Stimulated activated CD4-positive, alpha-beta T cell treated with anti-CD3 and anti-CD28 coated beads, Interleukin-1b, Interleukin-23, amount 100 ng/mL, for 48 hours (primary cell): Measurements from ENCODE around the gene DAPK2.

Experiments
- DNase-seq: peaks from one replicate; pipeline ENCODE4 v3.0.0-alpha.2; 2020

Gene DAPK2

DNA sequence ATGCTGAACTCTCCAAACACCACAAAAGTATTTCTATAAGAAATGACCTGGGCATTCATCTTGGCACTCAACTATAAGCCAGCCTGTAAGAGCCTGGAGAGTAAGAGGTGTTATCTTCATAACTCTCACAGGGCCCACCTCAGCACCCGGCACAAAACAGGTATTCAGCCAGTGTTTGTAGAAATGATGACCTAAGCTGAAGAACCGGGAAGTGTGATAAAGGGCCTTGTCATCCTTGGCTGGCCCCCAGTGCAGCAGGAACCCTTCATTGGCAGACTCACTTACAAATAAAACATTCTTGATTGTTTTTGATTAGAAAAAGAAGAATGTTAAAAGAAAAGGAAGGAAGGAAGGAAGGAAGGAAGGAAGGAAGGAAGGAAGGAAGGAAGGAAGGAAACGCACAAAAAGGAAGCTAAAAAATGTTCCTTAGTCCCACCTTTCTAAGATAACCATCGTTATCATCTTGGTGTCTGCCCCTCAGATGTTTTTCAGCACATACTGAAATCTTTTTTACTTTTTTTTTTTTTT is 52.1 kb downstream of the DAPK2 start:
- DNase-seq = no peak

DNA sequence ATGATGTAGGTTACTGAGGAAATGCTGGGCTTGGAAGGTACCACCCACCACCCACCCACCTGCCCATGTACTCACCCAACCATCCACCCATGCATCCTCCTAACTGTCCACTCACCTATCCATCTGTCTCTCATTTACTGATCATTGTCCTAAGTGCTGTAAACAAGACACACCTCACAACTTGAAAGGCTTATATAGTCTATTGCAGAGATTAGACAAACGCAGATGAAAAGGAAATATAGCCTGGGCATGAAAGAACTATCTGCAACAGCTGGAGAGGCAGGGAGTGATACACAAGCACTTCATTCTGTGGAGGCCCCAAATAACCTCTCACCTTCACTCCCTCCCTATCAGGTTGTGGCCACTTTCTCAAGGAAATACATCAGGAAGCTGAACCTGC is 54.0 kb downstream of the DAPK2 start:
- no peak for DNase-seq

DNA sequence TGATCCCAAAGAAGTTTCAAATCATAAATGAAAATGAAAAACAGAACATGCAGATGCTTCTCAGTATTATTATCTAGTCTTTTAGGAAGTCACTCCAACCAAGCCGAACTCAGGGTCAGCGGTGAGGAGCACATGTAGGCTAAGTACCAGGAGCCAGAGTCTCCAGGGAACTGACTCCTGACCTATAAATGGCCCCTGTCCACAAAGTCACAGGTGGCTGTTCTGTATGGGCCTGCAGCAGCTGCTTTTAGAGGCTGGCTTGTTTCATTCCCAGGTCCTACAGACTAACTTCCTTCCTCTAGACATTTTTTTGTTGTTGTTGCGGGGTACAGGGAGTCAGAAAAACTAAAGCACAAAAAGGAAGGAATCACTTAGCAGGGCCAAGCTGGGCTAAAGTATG is 54.6 kb downstream of the DAPK2 start:
- no peak for DNase-seq

DNA sequence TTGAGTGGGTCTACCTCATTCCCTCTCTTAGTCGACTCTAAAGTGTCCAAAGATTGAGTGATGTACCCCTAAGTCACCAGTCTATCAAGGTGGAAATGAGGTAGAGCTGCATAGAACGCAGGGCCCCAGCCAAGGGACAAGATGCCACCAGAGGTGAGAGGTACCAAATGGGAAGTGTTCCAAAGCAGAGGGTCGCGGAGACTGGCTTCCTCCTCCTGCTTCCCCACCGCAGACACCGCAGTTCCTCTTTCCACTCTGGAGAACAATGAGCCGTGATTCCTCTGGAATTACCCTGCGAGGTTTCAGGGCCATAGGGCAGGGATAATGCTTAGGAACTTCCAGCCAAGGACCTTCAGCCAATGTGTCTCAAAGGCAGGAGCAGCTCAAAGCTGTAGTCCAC is 55.8 kb downstream of the DAPK2 start:
- no peak for DNase-seq

DNA sequence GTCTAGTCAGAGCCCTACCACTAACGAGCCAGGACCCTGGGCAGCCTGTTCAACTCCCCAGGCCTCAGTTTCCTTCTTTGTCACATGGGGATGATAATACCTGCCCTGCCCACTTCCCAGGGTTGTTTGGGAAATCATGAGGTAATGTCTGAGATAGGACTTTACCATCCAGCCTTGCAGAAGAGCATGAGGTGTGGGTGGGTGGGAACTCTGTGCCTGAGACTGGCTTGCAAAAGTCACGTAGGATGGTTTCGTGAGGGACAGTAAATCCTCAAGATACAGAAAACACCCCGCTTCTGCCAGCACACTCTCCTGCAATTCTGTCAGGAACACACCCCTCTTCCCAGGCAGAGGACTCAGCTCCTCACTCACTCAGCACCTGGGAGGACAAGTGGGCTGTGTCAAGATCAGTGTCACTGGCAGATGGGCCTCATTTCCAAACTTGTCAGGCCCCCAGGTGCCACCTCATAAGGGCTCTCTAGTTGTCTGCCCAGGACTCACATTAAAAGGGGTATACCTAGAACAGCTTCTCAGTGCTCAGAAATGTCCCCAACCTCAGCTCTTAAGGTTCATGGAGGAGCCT is 58.4 kb downstream of the DAPK2 start:
- DNase-seq = no peak

DNA sequence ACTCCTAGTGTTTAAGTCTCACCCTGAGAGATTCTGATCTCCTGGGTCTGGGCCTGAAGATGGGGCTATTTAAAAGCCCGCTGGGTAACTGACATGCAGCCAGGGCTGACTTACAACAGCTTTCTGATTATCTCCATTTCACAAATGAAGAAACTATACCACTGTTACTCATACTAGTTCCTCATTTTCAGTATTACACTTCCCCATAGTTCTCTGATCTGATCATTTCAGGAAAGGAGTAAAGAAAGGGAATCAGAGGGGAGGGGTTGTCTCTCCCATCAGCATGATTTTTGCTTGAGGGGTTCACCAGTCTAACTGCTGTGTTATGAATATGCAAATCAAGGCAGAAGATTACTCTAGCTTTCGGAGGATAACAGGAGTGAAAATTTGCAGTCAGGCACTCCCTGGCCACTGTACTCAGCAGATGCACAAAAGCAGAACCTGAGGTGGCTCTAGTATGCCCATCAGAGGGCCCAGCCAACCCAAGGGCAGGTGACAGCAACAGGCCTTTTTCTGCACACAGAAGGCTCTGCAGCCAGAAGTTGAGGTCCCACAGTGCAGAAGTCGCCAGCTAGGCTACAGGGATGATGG is 59.4 kb downstream of the DAPK2 start:
- DNase-seq = no peak

DNA sequence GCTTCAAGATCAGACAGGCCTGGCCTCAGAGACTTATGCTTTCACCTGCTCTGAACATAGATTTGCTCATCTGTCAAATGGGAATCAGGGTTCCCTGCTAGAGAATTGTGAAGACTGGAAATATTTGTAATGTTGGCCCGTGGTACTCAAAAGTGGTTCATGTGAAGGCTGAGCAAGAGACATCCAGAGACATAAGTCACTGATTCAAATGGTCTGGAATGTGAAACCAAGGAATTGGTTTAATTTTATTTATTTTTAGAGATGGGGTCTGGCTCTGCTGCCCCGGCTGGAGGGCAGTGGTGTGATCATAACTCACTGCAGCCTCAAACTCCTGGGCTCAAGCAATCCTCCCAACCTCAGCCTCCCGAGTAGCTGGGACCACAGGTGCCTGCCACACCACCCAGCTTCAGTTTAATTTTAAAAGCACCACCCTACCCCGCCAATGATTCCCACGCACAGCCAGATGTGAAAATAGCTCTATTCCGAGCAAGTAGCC is 60.1 kb downstream of the DAPK2 start:
- no peak for DNase-seq

DNA sequence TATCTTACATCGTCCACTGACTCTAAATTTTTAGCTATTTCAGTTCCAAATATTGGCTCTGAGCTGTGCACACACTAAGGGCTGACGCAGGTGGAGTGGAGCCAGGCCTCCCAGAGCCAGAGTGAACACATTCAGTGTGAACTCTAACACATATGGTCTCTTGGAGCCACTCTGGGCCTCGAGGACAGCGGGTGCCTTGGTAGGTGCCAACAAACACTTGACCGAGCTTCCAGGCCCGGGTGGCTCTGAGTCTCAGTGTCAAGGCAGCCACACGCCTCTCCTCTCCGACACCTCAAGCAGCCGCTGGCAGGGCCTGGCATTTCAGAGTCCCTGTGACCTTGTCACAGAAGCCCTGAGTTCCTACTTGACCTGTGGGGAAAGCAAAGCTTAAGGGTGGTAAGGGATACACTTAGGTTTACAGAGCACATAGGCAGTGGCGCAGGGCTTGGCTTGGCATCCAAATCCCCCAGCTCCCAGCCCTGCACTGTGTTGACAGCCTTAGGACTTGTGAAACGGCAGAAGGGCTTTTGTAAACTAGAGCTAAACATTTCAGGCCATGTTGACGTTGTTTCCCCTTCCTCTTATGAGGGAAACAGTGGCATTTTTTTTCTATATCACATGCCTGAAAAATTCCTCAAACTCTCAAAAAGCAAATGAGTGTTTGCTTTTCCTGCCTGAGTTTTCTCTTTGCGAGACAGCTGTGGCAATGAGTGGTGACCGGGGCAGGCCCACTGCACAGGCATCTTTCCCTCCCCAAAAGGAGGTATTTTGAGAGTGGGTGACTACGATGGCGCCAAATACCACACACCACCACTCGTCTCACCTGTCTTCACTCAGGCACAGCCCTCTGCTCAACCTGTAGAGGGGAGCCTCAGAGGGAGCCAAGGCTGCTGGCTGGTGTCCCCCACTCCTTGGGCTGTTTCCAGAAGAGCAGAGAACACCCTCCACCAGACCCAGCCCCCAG is 60.8 kb downstream of the DAPK2 start:
- DNase-seq = no peak

DNA sequence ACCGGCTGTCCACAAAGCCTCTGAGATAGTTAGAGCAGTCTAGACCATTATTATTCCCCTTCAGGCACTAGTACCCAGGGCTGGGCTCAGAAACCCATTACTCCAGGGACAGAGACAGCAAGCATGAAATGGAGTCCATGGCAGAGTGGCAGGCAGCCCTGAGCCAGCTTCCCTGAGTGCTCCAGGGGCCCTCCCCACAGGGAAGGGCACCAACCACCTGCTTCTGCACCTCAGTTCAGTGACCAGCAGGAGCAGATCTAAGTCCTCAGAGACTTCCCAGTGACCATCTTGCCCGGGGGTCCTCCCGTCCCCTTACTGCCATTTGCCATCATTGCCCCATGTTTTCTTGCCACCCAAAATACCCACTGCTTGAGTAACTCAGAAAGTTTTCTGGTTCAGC is 62.0 kb downstream of the DAPK2 start:
- no peak for DNase-seq

DNA sequence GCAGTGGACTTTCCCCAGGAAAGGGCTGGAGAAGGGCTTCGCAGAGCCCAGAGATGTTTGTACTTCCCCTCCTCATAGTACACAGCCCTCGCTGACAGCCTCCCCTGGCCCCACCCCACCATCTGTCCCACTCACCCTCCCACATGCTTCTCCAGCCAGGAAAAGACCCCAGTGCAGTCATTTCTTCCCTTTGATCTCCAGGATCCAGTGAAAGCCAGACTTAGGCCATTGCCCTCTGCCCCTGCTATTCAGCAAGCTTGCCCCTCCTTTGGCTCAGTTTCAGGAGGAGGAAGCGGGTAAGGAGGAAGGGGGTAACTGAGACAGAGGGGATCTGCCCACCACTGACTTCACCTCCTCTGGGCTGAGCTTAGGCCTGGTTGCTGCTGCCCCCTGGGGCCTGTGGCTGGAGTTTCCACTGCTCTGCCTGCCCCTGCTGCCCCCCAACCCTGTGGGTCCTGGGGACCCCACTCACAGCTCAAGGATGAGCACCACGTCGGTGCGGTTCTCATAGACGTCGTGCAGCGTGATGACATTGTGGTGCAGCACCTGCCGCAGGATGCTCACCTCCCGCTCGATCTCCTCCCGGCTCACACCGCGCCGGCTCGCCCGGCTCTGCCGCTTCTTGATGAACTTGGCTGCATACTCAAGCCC is 63.1 kb downstream of the DAPK2 start:
- no peak for DNase-seq

DNA sequence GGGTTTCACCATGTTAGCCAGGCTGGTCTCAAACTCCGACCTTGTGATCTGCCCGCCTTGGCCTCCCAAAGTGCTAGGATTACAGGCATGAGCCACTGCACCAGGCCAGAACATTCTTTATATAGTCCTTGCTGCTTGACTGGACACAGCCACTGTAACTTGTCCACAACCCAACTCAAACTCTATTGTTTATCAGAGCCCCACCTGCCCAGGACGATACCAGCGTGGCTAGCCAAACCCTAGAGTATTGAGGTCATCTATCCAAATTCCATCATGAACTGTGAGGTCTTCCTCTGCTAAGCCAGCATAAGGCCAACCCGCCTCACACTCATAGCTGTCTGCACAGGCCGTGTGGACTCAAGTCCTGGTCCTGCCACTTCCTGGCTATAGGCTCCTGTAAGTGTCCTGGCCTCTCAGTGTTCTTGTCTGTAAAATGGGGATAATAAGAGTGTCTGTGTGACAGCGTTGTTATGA is 63.9 kb downstream of the DAPK2 start:
- DNase-seq = no peak

DNA sequence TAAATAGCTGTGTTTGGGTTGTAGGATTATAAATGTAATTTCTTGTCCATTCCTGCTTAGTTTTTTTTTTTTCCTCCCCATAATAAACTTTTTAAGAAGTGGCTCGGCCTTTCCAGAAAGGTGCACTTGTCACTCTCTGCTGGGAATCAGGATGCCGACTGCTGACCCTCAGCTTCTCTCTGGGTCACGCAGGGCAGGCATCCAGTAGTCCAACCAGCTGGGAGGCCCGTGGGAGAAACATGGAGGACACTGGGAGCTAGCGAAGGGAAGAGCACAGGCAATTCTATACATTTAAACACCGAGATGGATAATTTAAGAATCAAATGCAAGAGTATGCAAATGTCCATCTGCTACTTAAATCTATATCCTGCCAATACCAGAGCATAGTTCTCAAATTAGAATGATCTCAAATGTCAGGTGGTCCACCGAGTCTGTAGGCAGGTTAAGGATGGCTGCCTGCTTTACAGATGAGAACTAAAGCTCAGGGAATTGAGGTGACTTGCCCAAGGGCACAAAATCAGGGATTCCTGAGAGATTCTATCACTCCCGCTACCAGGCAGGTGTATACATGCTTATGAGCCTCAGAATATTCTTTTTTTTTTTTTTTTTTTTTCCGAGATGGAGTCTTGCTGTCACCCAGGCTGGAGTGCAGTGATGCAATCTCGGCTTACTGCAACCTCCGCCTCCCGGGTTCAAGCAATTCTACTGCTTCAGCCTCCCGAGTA is 64.5 kb downstream of the DAPK2 start:
- no peak for DNase-seq

DNA sequence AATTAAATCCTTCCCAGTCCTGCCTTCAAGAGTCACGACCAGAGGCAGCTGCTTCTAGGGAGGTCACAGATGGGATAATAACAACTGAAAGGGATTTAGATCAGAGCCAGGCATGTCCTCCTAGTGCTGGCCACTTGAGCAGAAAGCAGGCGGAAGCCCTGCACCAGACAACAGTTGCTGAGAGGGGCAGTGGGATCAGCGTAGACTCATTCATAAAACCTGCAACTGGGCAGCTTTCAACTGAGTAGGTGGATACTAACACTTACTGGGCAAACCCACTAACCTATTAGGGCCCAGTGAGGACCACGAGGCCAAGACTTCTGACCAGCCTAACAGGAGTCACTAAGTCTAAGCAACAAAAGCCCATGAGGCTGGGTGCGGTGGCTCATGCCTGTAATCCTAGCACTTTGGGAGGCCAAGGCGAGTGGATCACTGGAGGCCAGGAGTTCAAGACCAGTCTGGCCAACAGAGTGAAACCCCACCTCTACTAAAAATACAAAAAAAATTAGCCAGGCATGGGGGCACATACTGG is 67.0 kb downstream of the DAPK2 start:
- DNase-seq = no peak

DNA sequence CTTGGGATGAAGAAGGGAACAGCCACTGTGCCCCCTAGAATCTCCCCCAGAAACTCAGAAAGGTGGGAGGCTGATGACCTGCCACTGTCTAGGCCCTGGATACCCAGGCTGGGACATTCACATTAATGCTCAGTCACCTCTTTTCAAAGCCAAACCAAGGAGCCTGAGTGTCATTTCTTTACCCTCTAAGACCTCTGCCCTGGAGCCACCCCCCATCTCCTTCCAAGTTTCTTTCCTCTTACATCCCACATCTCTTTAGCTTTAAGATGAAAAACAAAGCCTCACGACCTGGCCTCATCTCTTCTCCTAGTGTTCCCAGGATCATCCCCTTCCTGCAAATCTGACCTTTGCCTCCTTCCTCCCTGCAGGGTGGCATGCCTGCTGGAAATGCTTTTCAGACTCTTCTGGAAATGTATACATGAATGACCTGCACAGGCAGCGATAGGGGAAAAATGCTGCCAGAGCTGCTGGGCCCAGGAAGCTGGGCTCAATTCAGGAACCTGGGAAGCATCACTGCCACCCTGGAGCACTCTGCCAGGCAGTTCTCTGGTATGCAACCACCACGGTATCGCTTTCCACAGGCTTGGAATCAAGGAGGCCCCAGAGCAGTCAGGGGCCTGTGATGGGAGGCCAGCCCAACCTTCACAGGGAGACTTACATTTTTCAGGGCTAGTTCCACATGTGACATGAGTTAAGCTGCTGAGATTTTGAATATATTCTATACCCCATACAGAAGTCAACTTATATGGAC is 67.6 kb downstream of the DAPK2 start:
- DNase-seq = no peak

DNA sequence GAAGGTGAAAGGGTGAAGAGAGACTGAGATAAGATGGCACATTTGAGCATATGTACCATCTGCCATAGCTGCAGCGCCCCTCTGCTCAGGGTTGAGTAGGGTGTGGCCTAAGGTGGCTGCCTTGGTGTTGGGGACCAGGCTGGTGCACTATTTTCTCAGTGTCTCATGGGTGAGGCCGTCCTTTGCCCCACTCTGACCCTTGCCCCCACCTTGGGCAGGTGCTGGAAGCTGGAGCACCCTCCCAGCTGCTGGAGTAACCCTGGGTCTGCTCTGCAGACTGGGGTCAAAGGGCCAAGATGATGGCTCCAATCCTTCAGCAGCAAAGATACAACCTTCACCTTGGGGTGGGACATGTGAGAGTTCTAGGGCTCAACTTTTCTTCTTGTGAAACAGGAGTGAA is 69.2 kb downstream of the DAPK2 start:
- DNase-seq = no peak

DNA sequence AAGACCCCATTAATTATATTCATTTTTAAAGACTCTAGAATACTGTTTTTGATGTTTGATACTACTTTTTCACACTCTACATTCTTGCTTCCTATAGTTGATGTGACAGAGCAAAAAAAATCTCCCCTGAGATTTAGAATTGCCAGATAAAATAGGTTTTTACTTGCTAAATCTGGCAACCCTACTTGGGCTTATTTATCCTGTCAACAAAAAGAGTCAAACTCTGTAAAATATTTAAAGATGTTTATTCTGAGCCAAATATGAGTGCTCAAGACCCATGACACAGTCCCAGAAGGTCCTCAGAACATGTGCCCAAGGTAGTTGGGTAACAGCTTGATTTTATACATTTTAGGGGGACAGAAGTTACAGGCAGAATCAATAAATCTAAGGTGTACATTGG is 72.3 kb downstream of the DAPK2 start:
- no peak for DNase-seq

DNA sequence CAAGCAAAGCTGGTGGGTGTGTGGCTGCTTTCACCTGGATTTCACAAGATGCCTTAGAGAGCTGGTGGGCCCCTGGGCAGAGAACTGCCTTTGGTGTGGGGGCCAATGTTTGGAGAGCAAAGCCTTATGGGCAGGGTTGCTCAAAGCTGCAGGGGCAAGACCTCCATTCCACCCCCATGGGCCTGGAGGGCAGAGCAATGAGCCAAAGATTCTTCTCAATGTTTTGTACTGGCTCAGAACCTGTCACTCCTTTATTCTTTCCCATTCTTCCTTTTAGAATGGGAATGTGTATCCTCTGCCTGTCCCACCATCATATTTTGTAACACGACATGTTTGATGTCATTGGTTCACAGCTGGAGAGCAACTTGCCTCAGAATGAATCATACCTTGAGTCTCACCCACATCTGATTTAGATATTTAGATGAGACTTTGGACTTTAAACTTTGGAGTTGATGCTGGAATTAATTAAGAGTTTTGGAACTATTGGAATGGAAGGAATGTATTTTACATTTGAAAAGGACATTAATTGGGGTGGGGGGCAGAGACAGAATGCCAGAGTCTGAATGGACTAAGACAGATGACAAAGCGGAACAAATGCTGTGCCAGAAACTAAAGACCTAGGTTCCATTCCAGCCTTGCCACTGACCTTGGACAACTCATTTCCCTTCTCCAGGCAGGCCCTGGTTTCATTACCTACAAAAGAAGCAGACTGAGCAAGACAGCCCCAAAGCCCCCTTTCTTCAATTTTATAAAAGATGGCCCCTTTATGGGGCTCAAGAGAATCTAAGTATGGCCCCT is 72.9 kb downstream of the DAPK2 start:
- DNase-seq = no peak

DNA sequence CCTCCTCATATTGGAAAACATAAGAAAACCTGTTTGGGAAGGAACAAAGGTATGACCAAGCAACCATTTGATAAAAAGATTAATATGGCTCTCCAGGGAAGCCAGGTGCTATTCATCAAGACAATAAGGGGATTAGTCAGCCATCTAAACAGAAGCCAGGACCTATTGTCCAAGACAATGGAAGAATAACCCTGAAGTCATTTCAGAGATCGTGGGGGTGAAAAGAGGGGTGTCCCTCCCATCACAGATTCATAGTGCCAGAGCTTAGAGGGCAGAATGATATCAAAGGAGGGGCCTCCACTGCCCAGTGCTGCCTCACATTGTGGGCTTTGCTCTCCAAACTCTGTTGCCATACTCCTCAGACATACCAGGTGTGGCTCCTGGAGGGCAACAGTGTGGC is 73.5 kb downstream of the DAPK2 start:
- DNase-seq = no peak

DNA sequence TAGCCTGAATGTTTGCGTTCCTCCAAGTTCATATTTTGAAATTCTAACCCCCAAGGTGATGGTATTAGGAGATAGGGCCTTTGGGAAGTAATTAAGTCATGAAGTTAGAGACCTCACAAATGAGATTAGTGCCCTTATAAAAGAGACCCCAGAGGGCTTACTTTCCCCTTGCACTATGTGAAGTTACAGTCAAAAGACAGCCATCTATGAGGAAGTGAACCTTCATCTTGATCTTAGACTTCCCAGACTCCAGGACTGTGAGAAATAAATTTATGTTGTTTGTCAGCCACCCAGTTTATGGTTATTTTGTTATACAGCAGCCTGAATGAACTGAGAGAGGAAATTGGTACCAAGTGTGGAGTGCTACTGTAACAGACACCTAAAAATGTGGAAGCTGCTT is 74.4 kb downstream of the DAPK2 start:
- no peak for DNase-seq

DNA sequence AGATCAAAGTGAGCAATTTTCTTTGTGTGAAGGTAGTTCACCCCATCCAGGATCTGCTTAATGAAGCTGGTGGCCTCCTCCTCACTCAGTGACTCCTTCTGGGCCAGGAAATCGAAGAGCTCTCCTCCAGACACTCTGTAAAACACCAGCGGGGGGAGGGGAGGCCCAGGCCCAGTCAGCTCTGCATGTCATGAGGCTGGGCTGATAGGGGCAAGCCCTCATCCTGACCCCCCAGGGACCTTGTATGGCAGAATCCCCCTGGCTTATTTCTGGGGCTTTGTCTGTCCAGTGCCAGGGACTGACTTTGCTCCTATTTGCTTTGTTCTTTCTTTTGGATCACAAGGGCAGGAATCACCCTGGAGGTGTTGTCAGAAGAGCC is 74.9 kb downstream of the DAPK2 start:
- peak; percentile 52 for DNase-seq
